GM12864 (cell line): ENCODE data around the gene ACTR2.
"Not testable (repeated sequence)": the region's sequence is repeated elsewhere in the genome, so short reads cannot be mapped to it uniquely, and the experiment has no call there.

Source experiments
- DNase-seq: peaks from one replicate; pipeline ENCODE4 v3.0.0-alpha.2; 2011; ENCODE audit warnings: low read depth
- H3K4me3 ChIP-seq: 2 replicates; pipeline ENCODE4 v1.5.1; 2011; ENCODE audit warnings: mild to moderate bottlenecking, low read depth, low read length, control low read depth
- TF ChIP-seq, protein P1 (sequence below): IDR thresholded peaks from 2 replicates; pipeline ENCODE4 v1.5.1; 2011; ENCODE audit warnings: low read depth, mild to moderate bottlenecking, moderate library complexity, low read length, control low read depth, inconsistent platforms; ENCODE audit errors: missing control alignments

ACTR2 gene

DNA sequence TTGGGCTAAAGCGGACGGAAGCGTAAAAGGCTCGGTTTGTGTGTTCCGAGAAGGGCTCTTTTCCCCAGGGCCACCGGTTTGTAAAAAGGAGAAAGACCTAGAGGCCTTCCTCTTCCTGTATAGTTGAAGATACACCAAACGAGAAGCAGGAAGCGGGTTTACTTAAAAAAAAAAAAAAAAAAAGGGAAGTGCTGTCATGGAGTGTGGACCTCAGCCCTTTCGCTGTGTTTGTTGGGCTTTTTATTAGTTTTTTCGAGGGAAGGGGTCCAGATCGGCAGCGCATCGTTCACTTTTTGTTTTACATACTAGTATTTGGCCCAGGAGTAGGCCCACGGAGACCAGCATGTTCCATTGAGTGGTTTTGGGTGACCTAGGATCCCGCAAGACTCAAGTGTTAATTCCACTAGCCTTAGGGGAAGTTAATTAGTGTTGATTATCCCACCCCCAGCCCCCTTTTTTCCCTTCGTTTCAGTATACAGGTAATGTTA, 676 bp downstream of the ACTR2 start:
- TF ChIP-seq, protein P1, sequence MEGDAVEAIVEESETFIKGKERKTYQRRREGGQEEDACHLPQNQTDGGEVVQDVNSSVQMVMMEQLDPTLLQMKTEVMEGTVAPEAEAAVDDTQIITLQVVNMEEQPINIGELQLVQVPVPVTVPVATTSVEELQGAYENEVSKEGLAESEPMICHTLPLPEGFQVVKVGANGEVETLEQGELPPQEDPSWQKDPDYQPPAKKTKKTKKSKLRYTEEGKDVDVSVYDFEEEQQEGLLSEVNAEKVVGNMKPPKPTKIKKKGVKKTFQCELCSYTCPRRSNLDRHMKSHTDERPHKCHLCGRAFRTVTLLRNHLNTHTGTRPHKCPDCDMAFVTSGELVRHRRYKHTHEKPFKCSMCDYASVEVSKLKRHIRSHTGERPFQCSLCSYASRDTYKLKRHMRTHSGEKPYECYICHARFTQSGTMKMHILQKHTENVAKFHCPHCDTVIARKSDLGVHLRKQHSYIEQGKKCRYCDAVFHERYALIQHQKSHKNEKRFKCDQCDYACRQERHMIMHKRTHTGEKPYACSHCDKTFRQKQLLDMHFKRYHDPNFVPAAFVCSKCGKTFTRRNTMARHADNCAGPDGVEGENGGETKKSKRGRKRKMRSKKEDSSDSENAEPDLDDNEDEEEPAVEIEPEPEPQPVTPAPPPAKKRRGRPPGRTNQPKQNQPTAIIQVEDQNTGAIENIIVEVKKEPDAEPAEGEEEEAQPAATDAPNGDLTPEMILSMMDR: no peak
- DNase-seq: peak; percentile 57
- H3K4me3 ChIP-seq: peak overlapping the region; percentile 83

DNA sequence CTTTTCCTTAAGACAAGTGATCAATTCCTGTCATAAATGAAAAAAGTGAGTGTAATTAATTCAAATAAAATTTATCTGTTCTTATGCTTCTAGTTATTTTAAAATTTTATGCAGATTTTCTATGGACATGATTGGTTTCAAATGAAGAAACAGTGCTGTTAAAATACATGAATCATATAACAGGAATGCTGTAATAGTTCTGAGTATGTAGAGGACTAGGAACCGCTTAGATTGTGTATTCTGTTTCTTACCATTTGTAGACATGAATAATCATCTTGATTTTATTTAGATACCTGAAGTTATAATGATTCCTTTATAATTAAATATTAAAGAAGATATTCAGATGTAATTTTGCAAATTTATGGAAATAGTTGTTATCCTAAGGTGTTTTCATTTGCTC, 3.5 kb downstream of the ACTR2 start:
- peak overlapping the region; percentile 32; the same call in 1 of the 2 replicates for H3K4me3 ChIP-seq
- TF ChIP-seq, protein P1: no peak
- DNase-seq: no peak

DNA sequence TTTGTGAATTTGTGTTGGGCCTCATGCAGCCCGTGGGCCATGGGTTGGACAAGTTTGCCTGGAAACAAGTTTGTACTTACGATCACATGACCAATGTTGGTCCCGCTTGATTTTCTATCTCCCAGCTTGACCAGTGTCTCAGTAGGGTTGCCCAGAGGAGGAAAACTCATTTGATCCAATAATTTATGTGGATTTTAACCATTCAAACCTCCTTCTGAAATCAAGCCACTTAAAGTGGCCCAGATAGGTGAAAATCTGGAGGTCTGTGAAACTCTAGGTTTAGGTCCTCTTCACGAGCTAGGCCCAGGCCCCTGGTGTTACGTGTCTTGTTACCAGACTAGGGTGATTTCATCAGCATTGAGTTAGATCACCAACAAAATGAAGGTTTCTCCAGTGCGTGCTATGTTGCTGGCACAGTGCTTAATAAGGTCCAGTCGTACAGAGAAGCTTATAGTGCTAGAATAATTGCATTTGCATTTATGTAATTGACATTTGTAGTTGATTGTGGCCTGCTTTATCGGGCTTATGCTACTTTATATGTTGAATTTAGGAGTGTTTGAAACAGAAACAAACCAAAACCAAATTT, 4.4 kb downstream of the ACTR2 start:
- H3K4me3 ChIP-seq: peak overlapping the region; percentile 32
- DNase-seq: peak; percentile 27

DNA sequence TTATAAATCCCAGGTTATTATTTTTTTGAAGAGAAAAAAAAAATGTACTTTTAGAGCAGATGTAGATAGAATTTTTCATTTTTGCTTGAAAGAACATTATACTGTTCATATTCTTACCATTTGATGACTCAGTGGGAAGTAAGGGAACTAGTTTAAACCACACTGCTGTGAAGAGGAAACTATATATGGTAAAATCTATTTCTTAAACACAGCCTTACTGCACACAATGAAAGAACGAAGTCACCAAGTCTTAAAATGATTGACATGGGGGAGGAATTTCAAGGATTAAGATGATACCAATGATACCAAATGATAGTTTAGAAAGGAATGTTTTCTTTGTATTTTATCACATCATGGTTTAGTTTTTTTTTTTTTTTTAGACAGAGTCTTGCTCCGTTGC, 5.0 kb downstream of the ACTR2 start:
- no peak overlapping the region for H3K4me3 ChIP-seq
- TF ChIP-seq, protein P1: no peak
- DNase-seq: no peak

More for the DNA sequence above, 4.4 kb downstream of the ACTR2 start:
- TF ChIP-seq, protein P1: no peak

DNA sequence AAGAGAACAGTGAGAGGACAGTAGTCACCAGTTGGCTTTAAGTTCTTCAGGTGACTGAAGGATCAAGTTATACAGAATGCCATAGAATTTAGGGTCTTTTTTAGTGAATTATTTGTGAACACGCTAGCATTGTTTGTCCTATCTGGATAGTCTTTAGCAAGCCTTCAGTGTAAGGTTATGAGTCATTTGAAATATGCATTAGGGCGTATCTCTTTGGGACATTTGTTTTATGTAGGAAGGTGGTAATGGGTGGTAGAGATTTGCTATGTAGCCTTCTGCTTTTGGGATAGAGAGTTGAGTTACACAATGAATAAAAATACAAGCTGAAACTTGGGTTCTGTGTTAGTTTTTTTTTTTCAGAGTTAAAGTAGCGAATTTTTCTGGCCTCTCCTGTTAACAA, 13.0 kb downstream of the ACTR2 start:
- TF ChIP-seq, protein P1: no peak
- DNase-seq: no peak
- no peak overlapping the region for H3K4me3 ChIP-seq

DNA sequence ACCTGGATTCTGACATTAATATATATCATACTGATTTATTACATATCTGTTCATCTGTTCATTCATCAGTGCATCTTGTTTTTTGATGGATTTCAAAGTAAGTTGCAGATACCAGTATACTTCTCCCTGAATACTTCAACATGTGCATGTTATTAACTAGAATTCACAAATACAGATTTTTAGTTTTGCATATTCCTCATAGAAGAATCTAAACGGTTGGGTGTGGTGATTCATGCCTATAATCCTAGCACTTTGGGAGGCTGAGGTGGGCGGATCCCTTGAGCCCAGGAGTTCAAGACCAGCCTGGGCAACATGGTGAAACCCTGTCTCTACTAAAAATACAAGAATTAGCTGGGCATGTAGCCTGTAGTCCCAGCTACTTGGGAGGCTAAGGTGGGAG, 16.8 kb downstream of the ACTR2 start:
- DNase-seq, H3K4me3 ChIP-seq: not testable (repeated sequence)

DNA sequence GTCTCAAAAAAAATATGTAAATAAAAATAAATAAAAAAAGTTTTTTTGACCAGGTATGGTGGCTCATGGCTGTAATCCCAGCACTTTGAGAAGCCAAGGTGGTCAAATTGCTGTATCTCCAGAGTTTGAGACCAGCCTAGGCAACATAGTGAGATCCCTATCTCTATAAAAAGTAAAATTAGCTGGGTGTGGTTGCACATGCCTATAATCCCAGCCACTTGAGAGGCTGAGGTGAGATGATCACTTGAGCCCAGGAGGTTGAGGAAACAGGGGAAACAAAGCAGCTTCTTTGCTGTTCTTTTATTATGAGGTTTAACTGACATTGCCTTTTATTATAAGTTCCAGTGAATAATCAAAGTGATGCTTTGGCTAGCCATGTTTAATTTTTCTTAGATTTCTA, 25.0 kb downstream of the ACTR2 start:
- DNase-seq: no peak
- H3K4me3 ChIP-seq: no peak overlapping the region
- TF ChIP-seq, protein P1: no peak

DNA sequence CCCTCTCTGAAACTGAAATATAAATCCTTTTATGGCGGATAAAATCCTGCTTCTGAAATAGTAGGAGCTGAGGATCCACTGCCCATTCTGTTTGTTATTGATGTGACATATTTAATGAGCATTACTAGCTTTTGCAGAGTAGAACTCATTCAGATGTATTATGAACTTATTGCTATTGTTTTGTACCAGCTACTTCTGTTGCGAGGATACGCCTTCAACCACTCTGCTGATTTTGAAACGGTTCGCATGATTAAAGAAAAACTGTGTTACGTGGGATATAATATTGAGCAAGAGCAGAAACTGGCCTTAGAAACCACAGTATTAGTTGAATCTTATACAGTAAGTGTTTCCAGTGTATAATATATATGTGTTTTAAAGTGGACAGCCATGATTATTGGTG, 27.7 kb downstream of the ACTR2 start:
- DNase-seq: no peak
- TF ChIP-seq, protein P1: no peak
- H3K4me3 ChIP-seq: no peak overlapping the region
